ENCODE data around the gene FAM237B. TPM values are rescaled to one million over a fixed set of nuclear protein-coding genes. Genes with fewer than 3 reads are reported as not detected.

FAM237B gene
- total and polyA plus RNA-seq, 2 donors (not counting 1 experiment from before 2014, with no cell fraction given): not detected

- Histone ChIP-seq H3K79me2 (ENCODE audit: control insufficient read depth, insufficient read depth, low read length) (no peaks in the 10 kb centered on the region), H2AFZ (ENCODE audit: low read length) (no peak overlapping the region), H3K9ac (ENCODE audit: insufficient read depth, low read length) (no peak overlapping the region), H3K36me3 (ENCODE audit: control insufficient read depth, insufficient read depth, low read length) (no peaks in the 10 kb centered on the region), H3K4me2 (ENCODE audit: extremely low read depth, insufficient read depth, low read length) (no peak overlapping the region), H3K4me3 (replicated peaks in 1 of 4; ENCODE audit: control extremely low read depth in 1 of 4, insufficient read depth in 1 of 4, low read depth in 3 of 4, low read length in 4 of 4) (no peak overlapping the region), H3K27ac (ENCODE audit: insufficient read depth, low read length) (no peak overlapping the region), H3K27me3 (ENCODE audit: control insufficient read depth, insufficient read depth, low read length) (no peaks in the 10 kb centered on the region), H4K20me1 (ENCODE audit: control insufficient read depth, extremely low read depth, insufficient read depth, low read length) (no peaks in the 10 kb centered on the region), H3K9me3 (ENCODE audit: control insufficient read depth, insufficient read depth, low read depth, low read length) (no peaks in the 10 kb centered on the region), H3K4me1 (ENCODE audit: control insufficient read depth, extremely low read depth, insufficient read depth, low read length) (peaks cover 18% of the 10 kb centered on the region)
- no peak for TF ChIP-seq CTCF (conservative IDR thresholded peaks at IDR 0.05 in 1 of 2, IDR thresholded peaks at IDR 0.05 in 1 of 2; ENCODE audit: low read depth in 1 of 2, low read length in 2 of 2)
- no peak for TF ChIP-seq EZH2 (IDR thresholded peaks at IDR 0.05; ENCODE audit: low read length, missing control alignments)
- no peak for DNase-seq (ENCODE audit: low read depth in 2 of 2)
Measured at GRCh38 chr7:90269163-90269562, 51.9 kb downstream of the FAM237B start.

GRCh38 chr7:90267263-90267858 is 53.7 kb downstream of the FAM237B start:
- Histone ChIP-seq H3K27ac (ENCODE audit: insufficient read depth, low read length) (peak overlapping the region; percentile 15), H4K20me1 (ENCODE audit: control insufficient read depth, extremely low read depth, insufficient read depth, low read length) (no peaks in the 10 kb centered on the region), H3K4me1 (ENCODE audit: control insufficient read depth, extremely low read depth, insufficient read depth, low read length) (peaks cover 15% of the 10 kb centered on the region), H3K4me3 (replicated peaks in 1 of 4; ENCODE audit: control extremely low read depth in 1 of 4, insufficient read depth in 1 of 4, low read depth in 3 of 4, low read length in 4 of 4) (no peak overlapping the region), H3K36me3 (ENCODE audit: control insufficient read depth, insufficient read depth, low read length) (no peaks in the 10 kb centered on the region), H3K9me3 (ENCODE audit: control insufficient read depth, insufficient read depth, low read depth, low read length) (no peaks in the 10 kb centered on the region), H3K9ac (ENCODE audit: insufficient read depth, low read length) (no peak overlapping the region), H3K4me2 (ENCODE audit: extremely low read depth, insufficient read depth, low read length) (peak overlapping the region; percentile 61), H3K27me3 (ENCODE audit: control insufficient read depth, insufficient read depth, low read length) (no peaks in the 10 kb centered on the region), H3K79me2 (ENCODE audit: control insufficient read depth, insufficient read depth, low read length) (no peaks in the 10 kb centered on the region), H2AFZ (ENCODE audit: low read length) (no peak overlapping the region)
- DNase-seq (ENCODE audit: low read depth in 2 of 2): no peak
- no peak for TF ChIP-seq CTCF (conservative IDR thresholded peaks at IDR 0.05 in 1 of 2, IDR thresholded peaks at IDR 0.05 in 1 of 2; ENCODE audit: low read depth in 1 of 2, low read length in 2 of 2)
- no peak for TF ChIP-seq EZH2 (IDR thresholded peaks at IDR 0.05; ENCODE audit: low read length, missing control alignments)

GRCh38 chr7:90266808-90267207 is 54.3 kb downstream of the FAM237B start:
- Histone ChIP-seq H3K27ac (ENCODE audit: insufficient read depth, low read length) (peak overlapping the region; percentile 15), H3K4me1 (ENCODE audit: control insufficient read depth, extremely low read depth, insufficient read depth, low read length) (peaks cover 12% of the 10 kb centered on the region), H4K20me1 (ENCODE audit: control insufficient read depth, extremely low read depth, insufficient read depth, low read length) (no peaks in the 10 kb centered on the region), H3K9ac (ENCODE audit: insufficient read depth, low read length) (no peak overlapping the region), H3K27me3 (ENCODE audit: control insufficient read depth, insufficient read depth, low read length) (no peaks in the 10 kb centered on the region), H3K79me2 (ENCODE audit: control insufficient read depth, insufficient read depth, low read length) (no peaks in the 10 kb centered on the region), H3K4me3 (replicated peaks in 1 of 4; ENCODE audit: control extremely low read depth in 1 of 4, insufficient read depth in 1 of 4, low read depth in 3 of 4, low read length in 4 of 4) (no peak overlapping the region), H3K9me3 (ENCODE audit: control insufficient read depth, insufficient read depth, low read depth, low read length) (no peaks in the 10 kb centered on the region), H3K36me3 (ENCODE audit: control insufficient read depth, insufficient read depth, low read length) (no peaks in the 10 kb centered on the region), H3K4me2 (ENCODE audit: extremely low read depth, insufficient read depth, low read length) (peak overlapping the region; percentile 61), H2AFZ (ENCODE audit: low read length) (no peak overlapping the region)
- DNase-seq (ENCODE audit: low read depth in 2 of 2): peak; percentile 49 to 90
- TF ChIP-seq EZH2 (IDR thresholded peaks at IDR 0.05; ENCODE audit: low read length, missing control alignments) (no peak), CTCF (conservative IDR thresholded peaks at IDR 0.05 in 1 of 2, IDR thresholded peaks at IDR 0.05 in 1 of 2; ENCODE audit: low read depth in 1 of 2, low read length in 2 of 2) (no peak)

Other genes with a start within 250 kb of the FAM237B start
- gene STEAP1, start 166.8 kb downstream of the FAM237B start, total RNA-seq: 60.9 and 69.9 TPM in 2 replicates
- 26.1 and 57.0 TPM in 2 replicates for gene STEAP1, start 166.8 kb downstream of the FAM237B start, polyA plus RNA-seq
- gene STEAP2, start 109.6 kb downstream of the FAM237B start, total RNA-seq: 26.3 and 29.8 TPM in 2 replicates
- 11.4 and 16.5 TPM in 2 replicates for gene STEAP2, start 109.6 kb downstream of the FAM237B start, polyA plus RNA-seq
- gene CFAP69, start 76.1 kb downstream of the FAM237B start, total RNA-seq: 6.2 and 7.1 TPM in 2 replicates
- gene CFAP69, start 76.1 kb downstream of the FAM237B start, polyA plus RNA-seq: 0.99 and 1.3 TPM in 2 replicates
- 13.4 and 18.7 TPM in 2 replicates for gene GTPBP10, start 25.4 kb upstream of the FAM237B start, total RNA-seq
- gene GTPBP10, start 25.4 kb upstream of the FAM237B start, polyA plus RNA-seq: 18.6 and 24.7 TPM in 2 replicates
- 28.5 and 44.8 TPM in 2 replicates for gene CLDN12, start 82.2 kb upstream of the FAM237B start, total RNA-seq
- 41.5 and 41.8 TPM in 2 replicates for gene CLDN12, start 82.2 kb upstream of the FAM237B start, polyA plus RNA-seq
- not detected in 2 replicates for gene PTTG1IP2, start 148.3 kb upstream of the FAM237B start, total RNA-seq
- gene PTTG1IP2, start 148.3 kb upstream of the FAM237B start, polyA plus RNA-seq: not detected in 2 replicates